ENCODE data around the gene KCNMA1.

KCNMA1 gene

GRCh38 chr10:76874896-76875295 lies 762.7 kb downstream of the KCNMA1 start:
- in situ Hi-C loops (cut with MboI; ENCODE audit: low sequenced_read_pairs) = no loop called here

GRCh38 chr10:76874176-76874575 lies 763.4 kb downstream of the KCNMA1 start:
- in situ Hi-C loops (cut with MboI; ENCODE audit: low sequenced_read_pairs) = no loop called here

GRCh38 chr10:76871697-76872295 lies 765.8 kb downstream of the KCNMA1 start:
- in situ Hi-C loops (cut with MboI; ENCODE audit: low sequenced_read_pairs) = no loop called here

- in situ Hi-C loops (cut with MboI; ENCODE audit: low sequenced_read_pairs) = no loop called here
Observed at GRCh38 chr10:76869931-76870330, 767.7 kb downstream of the KCNMA1 start.

GRCh38 chr10:76868098-76868977 lies 769.3 kb downstream of the KCNMA1 start:
- in situ Hi-C loops (cut with MboI; ENCODE audit: low sequenced_read_pairs) = no loop called here

- in situ Hi-C loops (cut with MboI; ENCODE audit: low sequenced_read_pairs) = no loop called here
Observed at GRCh38 chr10:76866841-76867586, 770.6 kb downstream of the KCNMA1 start.

- in situ Hi-C loops (cut with MboI; ENCODE audit: low sequenced_read_pairs) = no loop called here
Observed at GRCh38 chr10:76864922-76865321, 772.7 kb downstream of the KCNMA1 start.

- in situ Hi-C loops (cut with MboI; ENCODE audit: low sequenced_read_pairs) = no loop called here
Observed at GRCh38 chr10:76858721-76859120, 778.9 kb downstream of the KCNMA1 start.

- in situ Hi-C loops (cut with MboI; ENCODE audit: low sequenced_read_pairs) = no loop called here
Observed at GRCh38 chr10:76840802-76841201, 796.8 kb downstream of the KCNMA1 start.

- in situ Hi-C loops (cut with MboI; ENCODE audit: low sequenced_read_pairs) = no loop called here
Observed at GRCh38 chr10:76839276-76839675, 798.3 kb downstream of the KCNMA1 start.

- in situ Hi-C loops (cut with MboI; ENCODE audit: low sequenced_read_pairs) = no loop called here
Observed at GRCh38 chr10:76830218-76830617, 807.4 kb downstream of the KCNMA1 start.

GRCh38 chr10:76829724-76830123 lies 807.9 kb downstream of the KCNMA1 start:
- in situ Hi-C loops (cut with MboI; ENCODE audit: low sequenced_read_pairs) = no loop called here
